NAMALWA (cell line): ENCODE data around the gene FNBP1L.
A peak's percentile ranks its signal among the peaks of the same experiment; 100 is the strongest.
"Not testable (repeated sequence)": the region's sequence is repeated elsewhere in the genome, so short reads cannot be mapped to it uniquely, and the experiment has no call there.

ENCODE experiments used
- DNase-seq: peaks from one replicate; pipeline ENCODE4 v3.0.0-alpha.2; 2015; ENCODE audit warnings: low spot score

FNBP1L gene

GRCh38 chr1:93443454-93443853 is 4.5 kb upstream of the FNBP1L start:
- no peak for DNase-seq

- DNase-seq, result no peak
Observed at GRCh38 chr1:93446837-93447451, 974 bp upstream of the FNBP1L start.

- DNase-seq, result peak; percentile 28
Observed at GRCh38 chr1:93448292-93448982, 519 bp downstream of the FNBP1L start.

GRCh38 chr1:93448983-93449804 is 1.3 kb downstream of the FNBP1L start:
- no peak for DNase-seq

GRCh38 chr1:93450321-93450720 is 2.4 kb downstream of the FNBP1L start:
- peak; percentile 18 for DNase-seq

GRCh38 chr1:93453911-93454310 is 6.0 kb downstream of the FNBP1L start:
- no peak for DNase-seq

- DNase-seq, result no peak
Observed at GRCh38 chr1:93459126-93459525, 11.2 kb downstream of the FNBP1L start.

GRCh38 chr1:93461236-93461635 is 13.3 kb downstream of the FNBP1L start:
- no peak for DNase-seq

GRCh38 chr1:93463960-93464359 is 16.0 kb downstream of the FNBP1L start:
- no peak for DNase-seq

- not testable (repeated sequence) for DNase-seq
Observed at GRCh38 chr1:93465371-93466082, 17.6 kb downstream of the FNBP1L start.

- no peak for DNase-seq
Observed at GRCh38 chr1:93467606-93468005, 19.7 kb downstream of the FNBP1L start.

- no peak for DNase-seq
Observed at GRCh38 chr1:93468662-93469061, 20.7 kb downstream of the FNBP1L start.

GRCh38 chr1:93469223-93469622 is 21.3 kb downstream of the FNBP1L start:
- not testable (repeated sequence) for DNase-seq

GRCh38 chr1:93471284-93471683 is 23.4 kb downstream of the FNBP1L start:
- no peak for DNase-seq

- DNase-seq, result no peak
Observed at GRCh38 chr1:93471911-93472310, 24.0 kb downstream of the FNBP1L start.

GRCh38 chr1:93474321-93474720 is 26.4 kb downstream of the FNBP1L start:
- DNase-seq, result no peak

- no peak for DNase-seq
Observed at GRCh38 chr1:93475681-93476080, 27.8 kb downstream of the FNBP1L start.

GRCh38 chr1:93479133-93479745 is 31.3 kb downstream of the FNBP1L start:
- DNase-seq, result not testable (repeated sequence)

GRCh38 chr1:93481899-93482298 is 34.0 kb downstream of the FNBP1L start:
- DNase-seq, result not testable (repeated sequence)

GRCh38 chr1:93483200-93483599 is 35.3 kb downstream of the FNBP1L start:
- DNase-seq, result no peak

- DNase-seq, result no peak
Observed at GRCh38 chr1:93483606-93484005, 35.7 kb downstream of the FNBP1L start.

- DNase-seq, result peak; percentile 18
Observed at GRCh38 chr1:93488207-93488606, 40.3 kb downstream of the FNBP1L start.
